H1 (cell line): ENCODE data around the gene WDR26. TPM values are rescaled to one million over a fixed set of nuclear protein-coding genes. Genes with fewer than 3 reads are reported as not detected.

Source experiments
- CTCF ChIA-PET: fragments of 300-600 bp; sonication (Branson Sonifier 250); formaldehyde crosslinking; loops from one replicate; lab custom pipeline; 2021; ENCODE audit not compliant: partially characterized antibody; lab: Charles Lee
- POLR2A ChIA-PET: fragments of 300-600 bp; sonication (Branson Sonifier 250); formaldehyde crosslinking; loops from one replicate; lab custom pipeline; 2021; ENCODE audit warnings: inconsistent platforms; ENCODE audit not compliant: partially characterized antibody; lab: Charles Lee
- DNase-seq, 2 experiments: peaks; one replicate each; pipeline versions ENCODE4 v3.0.0 to v3.0.0-alpha.2; 2010 to 2022; ENCODE audit warnings: low spot score in 2 of 2, low read depth in 1 of 2, mixed read lengths in 1 of 2
- FAIRE-seq: peaks from 2 replicates; lab custom pipeline; 2011; peaks lifted over from hg19 to GRCh38; lab: Jason Lieb, UNC
- H2AFZ ChIP-seq: 2 replicates; pipeline ENCODE4 v1.8.1; 2012; ENCODE audit warnings: low read length, inconsistent platforms
- H2AK5ac ChIP-seq: 2 replicates; pipeline ENCODE4 v1.6.1; 2013; ENCODE audit warnings: low read depth, low read length
- H2BK120ac ChIP-seq: replicated peaks from 2 replicates; pipeline ENCODE3; 2013; ENCODE audit warnings: low read depth, low read length, inconsistent platforms
- H2BK12ac ChIP-seq: 2 replicates; pipeline ENCODE4 v1.6.1; 2013; ENCODE audit warnings: low read depth, low read length
- H2BK15ac ChIP-seq: 2 replicates; pipeline ENCODE4 v1.6.1; 2013; ENCODE audit warnings: low read length
- H2BK20ac ChIP-seq: 2 replicates; pipeline ENCODE4 v1.6.1; 2013; ENCODE audit warnings: low read length
- H2BK5ac ChIP-seq: 2 replicates; pipeline ENCODE4 v1.6.1; 2013; ENCODE audit warnings: low read depth, low read length
- H3K14ac ChIP-seq: 2 replicates; pipeline ENCODE4 v1.6.1; 2013; ENCODE audit warnings: inconsistent platforms; ENCODE audit not compliant: insufficient read length
- H3K18ac ChIP-seq: 2 replicates; pipeline ENCODE4 v1.6.1; 2013; ENCODE audit warnings: low read length; ENCODE audit errors: extremely low read depth
- H3K23ac ChIP-seq: 2 replicates; pipeline ENCODE4 v1.6.1; 2013; ENCODE audit warnings: inconsistent platforms; ENCODE audit not compliant: insufficient read length
- H3K23me2 ChIP-seq: 2 replicates; pipeline ENCODE4 v1.6.1; 2013; ENCODE audit warnings: low read depth, low read length
- H3K27ac ChIP-seq: 2 replicates; pipeline ENCODE4 v1.6.1; 2011; ENCODE audit warnings: low read depth, low read length, inconsistent platforms
- H3K27me3 ChIP-seq, 4 experiments: replicated peaks in 1 of 4; 1 replicate in 1 of 4; 2 replicates in 3 of 4; pipeline versions ENCODE4 v1.6.1 to v1.8.1; 2011 to 2013; ENCODE audit warnings: low read length in 3 of 4, mild to moderate bottlenecking in 3 of 4, inconsistent platforms in 2 of 4, mixed read lengths in 2 of 4, moderate library complexity in 1 of 4; ENCODE audit not compliant: control insufficient read depth in 3 of 4, insufficient read depth in 3 of 4; ENCODE audit errors: extremely low read depth in 1 of 4
- H3K36me3 ChIP-seq, 4 experiments: 2 replicates each; pipeline versions ENCODE4 v1.6.1 to v1.8.1; 2011 to 2013; ENCODE audit warnings: mild to moderate bottlenecking in 4 of 4, low read length in 3 of 4, moderate library complexity in 2 of 4, control low read depth in 1 of 4, inconsistent platforms in 1 of 4; ENCODE audit not compliant: insufficient read depth in 4 of 4, control insufficient read depth in 2 of 4
- H3K4ac ChIP-seq: replicated peaks from 2 replicates; pipeline ENCODE3; 2013; ENCODE audit warnings: low read length, low read depth, mixed read lengths, inconsistent platforms; ENCODE audit not compliant: insufficient read length
- H3K4me1 ChIP-seq, 4 experiments: replicated peaks in 1 of 4; 1 replicate in 1 of 4; 2 replicates in 3 of 4; pipeline versions ENCODE4 v1.6.1 to v1.8.1; 2011 to 2013; ENCODE audit warnings: low read length in 3 of 4, inconsistent platforms in 2 of 4, mixed read lengths in 1 of 4; ENCODE audit not compliant: insufficient read depth in 4 of 4, control insufficient read depth in 3 of 4
- H3K4me2 ChIP-seq, 2 experiments: 2 replicates each; pipeline versions ENCODE4 v1.6.1 to v1.8.1; 2011 to 2013; ENCODE audit warnings: low read depth in 2 of 2, low read length in 2 of 2, control low read depth in 1 of 2, inconsistent platforms in 1 of 2, mild to moderate bottlenecking in 1 of 2; ENCODE audit not compliant: insufficient read depth in 1 of 2
- H3K4me3 ChIP-seq, 4 experiments: fragments of 200-600, 300-600 bp in 1 of 4; sonication (generic), shearing (Covaris generic), sonication (Bioruptor Twin) in 1 of 4; 2 replicates each; pipeline versions ENCODE4 v1.5.1 to v1.8.1; 2011 to 2016; ENCODE audit warnings: low read length in 4 of 4, low read depth in 3 of 4, control low read depth in 2 of 4, inconsistent platforms in 2 of 4, mild to moderate bottlenecking in 2 of 4, mixed read lengths in 1 of 4, moderate library complexity in 1 of 4; ENCODE audit not compliant: insufficient read depth in 2 of 4; ENCODE audit errors: extremely low read depth in 1 of 4
- H3K56ac ChIP-seq: replicated peaks from 2 replicates; pipeline ENCODE3; 2013; ENCODE audit warnings: low read depth, mild to moderate bottlenecking, mixed read lengths, low read length, inconsistent platforms; ENCODE audit not compliant: insufficient read length
- H3K79me1 ChIP-seq: 2 replicates; pipeline ENCODE4 v1.6.1; 2013; ENCODE audit warnings: low read depth, low read length, control low read depth
- H3K79me2 ChIP-seq, 2 experiments: 2 replicates each; pipeline versions ENCODE4 v1.6.1 to v1.8.1; 2012 to 2013; ENCODE audit warnings: low read length in 2 of 2, mild to moderate bottlenecking in 2 of 2, inconsistent platforms in 1 of 2; ENCODE audit not compliant: insufficient read depth in 2 of 2, control insufficient read depth in 1 of 2
- H3K9ac ChIP-seq, 4 experiments: replicated peaks in 1 of 4; 1 replicate in 1 of 4; 2 replicates in 3 of 4; pipeline versions ENCODE4 v1.6.1 to v1.8.1; 2011 to 2013; ENCODE audit warnings: low read depth in 3 of 4, low read length in 3 of 4, control low read depth in 2 of 4, mild to moderate bottlenecking in 2 of 4, moderate library complexity in 2 of 4, inconsistent platforms in 1 of 4; ENCODE audit errors: extremely low read depth in 1 of 4
- H3K9me3 ChIP-seq, 2 experiments: 2 replicates each; pipeline versions ENCODE4 v1.6.1 to v1.8.1; 2012 to 2013; ENCODE audit warnings: mild to moderate bottlenecking in 2 of 2, moderate library complexity in 2 of 2, control low read depth in 1 of 2, inconsistent platforms in 1 of 2, low read depth in 1 of 2, low read length in 1 of 2, mixed read lengths in 1 of 2; ENCODE audit not compliant: insufficient read depth in 2 of 2
- H4K20me1 ChIP-seq, 2 experiments: replicated peaks in 1 of 2; 2 replicates each; pipeline versions ENCODE3 to v1.8.1; 2011 to 2013; ENCODE audit warnings: inconsistent platforms in 2 of 2, low read length in 2 of 2, mild to moderate bottlenecking in 1 of 2; ENCODE audit not compliant: insufficient read depth in 2 of 2, control insufficient read depth in 1 of 2
- H4K5ac ChIP-seq: 2 replicates; pipeline ENCODE4 v1.6.1; 2013; ENCODE audit warnings: low read length, low read depth, mixed read lengths, inconsistent platforms; ENCODE audit not compliant: insufficient read length
- H4K8ac ChIP-seq: 2 replicates; pipeline ENCODE4 v1.8.0; 2013; ENCODE audit warnings: mild to moderate bottlenecking, moderate library complexity, low read length, inconsistent platforms; ENCODE audit not compliant: insufficient read depth; ENCODE audit errors: extremely low read depth
- H4K91ac ChIP-seq: replicated peaks from 2 replicates; pipeline ENCODE3; 2013; ENCODE audit warnings: low read length, mixed read lengths, inconsistent platforms; ENCODE audit not compliant: insufficient read length
- BCL11A ChIP-seq, 2 experiments: IDR thresholded peaks; one replicate each; pipeline ENCODE4 v1.6.1; 2011; ENCODE audit warnings: low read depth in 2 of 2, low read length in 2 of 2, mild to moderate bottlenecking in 2 of 2
- CHD1 ChIP-seq: IDR thresholded peaks from 2 replicates; pipeline ENCODE4 v1.6.1; 2012; ENCODE audit warnings: low read depth, low read length, improper control_type of control experiment
- EP300 ChIP-seq, 2 experiments: IDR thresholded peaks; 1 replicate in 1 of 2; 2 replicates in 1 of 2; pipeline ENCODE4 v1.6.1; 2011 to 2012; ENCODE audit warnings: low read depth in 2 of 2, low read length in 2 of 2, mild to moderate bottlenecking in 2 of 2, borderline replicate concordance in 1 of 2, inconsistent platforms in 1 of 2, moderate library complexity in 1 of 2
- KDM4A ChIP-seq: IDR thresholded peaks from one replicate; pipeline ENCODE4 v1.7.1; 2012; ENCODE audit warnings: low read depth, mild to moderate bottlenecking, moderate library complexity, low read length, inconsistent platforms; ENCODE audit not compliant: severe bottlenecking
- MAFK ChIP-seq: IDR thresholded peaks from 2 replicates; pipeline ENCODE4 v1.6.1; 2012; ENCODE audit warnings: low read depth, mild to moderate bottlenecking, improper control_type of control experiment, low read length
- NANOG ChIP-seq: IDR thresholded peaks from 2 replicates; pipeline ENCODE4 v1.6.1; 2011; ENCODE audit warnings: low read length, low read depth, mild to moderate bottlenecking, inconsistent platforms; ENCODE audit not compliant: insufficient read depth, poor library complexity, severe bottlenecking
- POU5F1 ChIP-seq: IDR thresholded peaks from 2 replicates; pipeline ENCODE4 v1.6.1; 2011; ENCODE audit warnings: low read depth, mild to moderate bottlenecking, low read length, moderate library complexity
- RAD21 ChIP-seq, 2 experiments: IDR thresholded peaks in 1 of 2; conservative IDR thresholded peaks in 1 of 2; 2 replicates each; pipeline ENCODE4 v1.6.1; 2011; ENCODE audit warnings: low read depth in 2 of 2, low read length in 2 of 2, improper control_type of control experiment in 1 of 2, inconsistent platforms in 1 of 2, mild to moderate bottlenecking in 1 of 2, moderate library complexity in 1 of 2
- RBBP5 ChIP-seq: IDR thresholded peaks from 2 replicates; pipeline ENCODE4 v1.7.1; 2012; ENCODE audit warnings: low read depth, mild to moderate bottlenecking, inconsistent platforms, low read length, moderate library complexity, borderline replicate concordance
- SAP30 ChIP-seq: fragments of 300-600 bp; sonication (generic); IDR thresholded peaks from 2 replicates; pipeline ENCODE4 v1.7.1; 2012; ENCODE audit warnings: low read length, moderate library complexity, mild to moderate bottlenecking, inconsistent platforms; ENCODE audit not compliant: insufficient read depth, insufficient replicate concordance
- SP2 ChIP-seq: IDR thresholded peaks from 2 replicates; pipeline ENCODE4 v1.6.1; 2012; ENCODE audit warnings: mild to moderate bottlenecking, low read length, inconsistent platforms
- TAF1 ChIP-seq: IDR thresholded peaks from 2 replicates; pipeline ENCODE4 v1.6.1; 2011; ENCODE audit warnings: mild to moderate bottlenecking, low read depth, low read length
- WGBS, 2 experiments: shearing (Covaris generic) in 1 of 2; methylation state at CpG; one replicate each; pipeline versions ENCODE4 v1.1.6 to v1.1.7; 2013 to 2015; ENCODE audit warnings: low lambda C conversion rate in 2 of 2, mixed read lengths in 2 of 2, inconsistent platforms in 1 of 2, low coverage in 1 of 2, missing lambda C conversion rate in 1 of 2; ENCODE audit not compliant: insufficient replicate concordance in 2 of 2, insufficient coverage in 1 of 2, insufficient read length in 1 of 2; ENCODE audit errors: extremely low coverage in 1 of 2, missing lambda C conversion rate in 1 of 2; 5-methylcytosine and 5-hydroxymethylcytosine counted together
- polyA plus RNA-seq, 7 experiments: library from polyadenylated mRNA; depleted of rRNA in 3 of 7; stranded (reverse) in 5 of 7; unstranded in 2 of 7; fragments of >200 nt in 5 of 7; fragments of 200-250 nt in 2 of 7; gene quantifications; 1 replicate in 5 of 7; 2 replicates in 1 of 7; 4 replicates in 1 of 7; pipeline versions ENCODE4 v1.2.1 to v1.2.3, GENCODE V29; 2011 to 2013; ENCODE audit warnings: missing spikeins in 2 of 7, mixed read lengths in 2 of 7
- total RNA-seq: library from RNA; stranded (reverse); fragmentation: NEBNext Ultra II Directional; extraction: Animal tissue kit (Norgen Biotek cat#: 25700); gene quantifications from 2 replicates; pipeline ENCODE4 v1.2.1, GENCODE V29; 2021

Gene WDR26
- total and polyA plus RNA-seq, 2 of the 8 experiments (the other 6 are each of a cell fraction or from before 2014, with no cell fraction given), result 18.0 to 72.5 TPM

DNA sequence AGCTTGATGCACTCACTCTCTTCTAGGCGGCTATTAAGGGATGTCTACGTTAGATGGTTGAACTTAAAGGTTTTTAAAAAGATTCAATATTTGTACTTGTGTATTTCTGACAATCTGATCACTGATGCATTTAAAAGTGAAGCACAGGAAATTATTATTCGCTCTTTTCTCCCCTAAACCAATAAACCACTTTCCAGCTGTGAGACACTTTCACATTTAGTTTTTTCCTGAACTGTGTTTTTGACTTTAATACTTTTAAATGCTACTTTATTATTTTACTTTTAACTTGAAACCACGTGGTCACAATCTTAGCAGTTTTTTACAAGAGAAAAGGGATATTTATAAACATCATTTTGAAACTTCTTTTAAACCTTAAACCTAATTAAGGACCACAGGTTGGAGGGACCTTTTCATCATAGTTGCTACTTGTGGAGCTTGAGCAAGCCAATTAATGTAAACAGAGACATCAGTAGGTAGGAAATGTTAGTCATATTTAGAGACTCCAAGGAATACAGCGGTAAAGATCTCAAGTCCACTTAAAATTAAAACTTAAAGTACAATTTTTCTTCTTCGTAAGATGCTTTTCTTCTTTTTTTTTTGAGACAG, 9.2 kb downstream of the WDR26 start:
- Histone ChIP-seq H4K20me1 (peaks cover 4 to 6% of the 10 kb centered on the region in 2 experiments), H3K79me2 (peaks cover 0 to 26% of the 10 kb centered on the region in 2 experiments; a peak in 2 of 4 replicates), H3K14ac (no peak overlapping the region)
- no peak for TF ChIP-seq SP2
- TF ChIP-seq SAP30, result no peak
- TF ChIP-seq RBBP5, result no peak
- no peak for TF ChIP-seq BCL11A (IDR thresholded peaks at IDR 0.05; ENCODE audit: low read depth in 2 of 2, low read length in 2 of 2)
- no peak for TF ChIP-seq EP300 (IDR thresholded peaks at IDR 0.05; ENCODE audit: borderline replicate concordance in 1 of 2, low read depth in 2 of 2, low read length in 2 of 2)
- TF ChIP-seq MAFK, result no peak
- no peak for TF ChIP-seq KDM4A
- TF ChIP-seq NANOG, result no peak
- no peak for TF ChIP-seq CHD1
- no peak for TF ChIP-seq POU5F1
- no peak for TF ChIP-seq TAF1
- TF ChIP-seq RAD21 (IDR thresholded peaks at IDR 0.05 in 1 of 2, conservative IDR thresholded peaks at IDR 0.05 in 1 of 2; ENCODE audit: low read depth in 2 of 2, low read length in 2 of 2), result no peak

More for the DNA sequence above, 9.2 kb downstream of the WDR26 start:
- Histone ChIP-seq H3K9me3 (no peaks in the 10 kb centered on the region), H2BK5ac (no peak overlapping the region), H3K4me1 (no peaks in the 10 kb centered on the region), H2BK15ac (no peak overlapping the region), H2AFZ (no peak overlapping the region), H3K56ac (no peak overlapping the region), H4K91ac (no peak overlapping the region), H2BK20ac (no peak overlapping the region), H4K5ac (no peak overlapping the region), H3K4ac (no peak overlapping the region), H3K18ac (no peak overlapping the region), H3K9ac (peak overlapping the region in 1 of 4 experiments; percentile 34; a peak in 1 of 7 replicates), H2AK5ac (no peak overlapping the region), H2BK12ac (no peak overlapping the region), H3K4me2 (no peak overlapping the region), H3K27me3 (no peaks in the 10 kb centered on the region), H3K4me3 (no peak overlapping the region), H3K23ac (no peak overlapping the region), H3K79me1 (no peaks in the 10 kb centered on the region), H4K8ac (no peak overlapping the region), H3K27ac (no peak overlapping the region), H3K36me3 (peaks cover 17 to 92% (median 55%) of the 10 kb centered on the region in 4 experiments), H3K23me2 (no peaks in the 10 kb centered on the region), H2BK120ac (no peak overlapping the region)
- WGBS, 2 experiments, result 89% methylated on average over 6 of the region's 6 CpGs; no CpG with 5 or more reads in 1 of the 2 experiments
- CTCF ChIA-PET, result interaction anchor here (0.7 kb wide), 1 partner anchor 78 kb away, joined by 3 read pairs; no protein-coding TSS in a partner anchor
- DNase-seq, result no peak
- FAIRE-seq, result no peak
- POLR2A ChIA-PET, result interaction anchor here (0.8 to 2.8 kb wide), 7 partner anchors 8 to 31 kb away, joined by 3 to 11 read pairs (median 4); partner anchors contain the start of gene WDR26
